HG03196 (cell line): ENCODE data around the gene USP40.

ENCODE experiments used
- ATAC-seq: cut with Tn5 transposase; IDR thresholded peaks from one replicate; pipeline ENCODE4 v1.9.1; 2021; ENCODE audit not compliant: unreplicated experiment

The USP40 gene

DNA sequence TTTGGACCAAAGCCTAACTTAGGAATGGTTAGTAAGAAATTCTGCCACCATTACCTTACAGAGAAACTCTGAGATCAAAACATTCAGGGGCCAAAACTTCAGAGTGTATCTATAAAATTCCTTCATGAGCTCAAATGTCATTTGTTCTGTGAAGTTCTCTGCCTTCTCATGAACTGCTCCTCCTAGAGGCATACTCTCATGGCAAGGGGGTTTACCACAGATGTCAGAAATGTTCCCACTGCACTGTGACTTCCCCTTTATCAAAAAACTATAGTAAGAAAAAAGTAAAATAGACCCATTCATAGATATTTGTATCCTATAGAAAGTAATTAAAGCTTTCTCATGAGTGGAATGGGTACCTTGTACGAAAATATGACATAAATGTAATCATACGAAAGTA, 68.5 kb downstream of the USP40 start:
- no peak for ATAC-seq

DNA sequence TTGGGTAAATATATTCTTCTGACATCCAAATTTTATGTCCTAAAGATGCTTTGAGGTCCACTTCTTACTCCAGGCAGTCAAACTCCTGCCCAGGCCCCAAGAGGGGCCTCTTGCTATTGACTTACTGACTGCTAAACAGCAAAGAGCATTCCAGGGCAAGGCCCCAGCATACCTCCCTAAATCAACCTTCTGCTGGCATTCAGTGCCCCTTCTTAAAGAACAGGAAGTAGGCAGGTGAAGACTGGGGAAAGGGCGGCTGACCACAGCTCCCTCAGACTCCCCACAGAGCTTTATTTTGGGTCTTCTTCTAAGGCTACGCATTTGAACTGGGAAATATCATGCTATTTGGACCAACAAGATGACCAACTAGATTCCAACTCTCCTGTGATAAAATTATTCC, 68.9 kb downstream of the USP40 start:
- no peak for ATAC-seq

DNA sequence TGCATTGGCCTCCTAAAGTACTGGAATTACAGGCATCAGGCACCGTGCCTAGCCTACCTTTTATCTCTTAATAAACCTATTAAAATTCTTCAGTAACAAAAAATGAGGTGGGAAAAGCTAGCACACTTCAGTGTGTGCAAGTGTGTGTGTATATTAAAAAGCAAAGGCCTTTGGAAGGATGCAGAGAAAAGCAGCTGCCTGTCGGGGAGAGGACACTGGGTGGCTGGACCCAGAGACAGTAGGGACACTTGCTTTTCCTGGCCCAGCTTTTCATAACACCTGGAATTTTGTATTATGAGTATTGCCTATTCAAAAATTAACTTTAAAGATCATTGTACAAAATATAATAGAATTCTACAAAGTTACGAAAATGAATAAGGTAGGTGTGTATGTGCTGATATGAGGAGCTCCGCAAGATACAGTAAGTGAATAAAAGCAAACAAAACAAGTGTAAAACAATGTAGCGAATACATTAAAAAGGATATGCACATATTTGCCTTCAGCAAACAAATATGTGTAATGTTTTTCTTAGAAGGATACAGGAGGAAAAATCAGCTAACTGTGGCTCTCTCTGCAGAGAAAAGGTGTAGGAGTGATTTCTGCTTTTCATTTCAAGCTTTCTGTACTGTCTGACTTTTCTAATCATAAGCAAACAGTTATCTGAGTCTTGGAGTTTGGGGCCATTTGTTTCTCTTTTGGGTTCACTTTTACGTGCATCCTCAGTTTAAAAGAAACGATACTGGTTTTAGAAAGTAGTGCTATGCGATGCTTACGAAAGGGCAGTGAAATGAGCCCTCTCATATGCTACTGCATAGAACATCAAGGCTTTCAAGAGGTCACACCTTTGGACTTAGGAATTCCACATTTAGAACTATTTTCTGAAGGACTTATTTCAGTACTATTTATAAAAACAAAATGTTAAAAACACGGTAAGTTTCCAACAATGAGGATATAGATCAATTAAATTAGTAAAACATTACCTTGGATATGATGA, 70.8 kb downstream of the USP40 start:
- no peak for ATAC-seq

DNA sequence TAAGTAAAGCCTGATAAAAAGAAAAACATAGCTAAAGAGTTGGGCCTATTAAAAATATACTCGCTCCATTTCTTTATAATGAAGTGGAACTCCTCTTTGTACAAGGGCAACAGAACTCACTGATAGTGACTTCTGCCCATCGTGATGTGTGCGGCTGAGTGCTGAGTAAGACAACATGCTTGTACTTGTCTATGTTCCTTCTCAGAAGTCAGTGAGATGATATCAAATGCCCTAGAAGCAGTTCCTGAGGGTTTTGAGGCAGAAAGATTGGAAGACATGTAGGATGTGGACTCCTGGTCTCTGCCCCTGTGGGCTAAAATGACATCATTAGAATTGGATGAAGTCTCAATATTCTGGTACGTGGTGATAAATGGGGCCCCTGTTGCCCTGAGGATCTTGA, 73.8 kb downstream of the USP40 start:
- ATAC-seq, result no peak

DNA sequence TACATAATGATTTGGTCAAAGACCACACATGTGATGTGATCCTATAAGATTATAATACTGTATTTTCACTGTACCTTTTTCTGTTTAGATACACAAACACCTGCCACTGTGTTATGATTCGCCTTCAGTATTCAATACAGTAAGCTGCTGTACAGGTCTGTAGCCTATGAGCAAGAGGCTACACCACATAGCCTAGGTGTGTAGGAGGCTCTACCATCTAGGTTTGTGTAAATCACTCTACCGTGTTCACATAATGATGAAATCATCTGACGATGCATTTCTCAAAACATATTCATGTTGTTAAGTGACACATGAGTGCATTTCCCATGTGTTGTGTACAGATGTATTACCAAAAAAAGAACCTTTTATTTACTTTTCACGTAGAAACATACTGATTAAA, 74.5 kb downstream of the USP40 start:
- no peak for ATAC-seq

DNA sequence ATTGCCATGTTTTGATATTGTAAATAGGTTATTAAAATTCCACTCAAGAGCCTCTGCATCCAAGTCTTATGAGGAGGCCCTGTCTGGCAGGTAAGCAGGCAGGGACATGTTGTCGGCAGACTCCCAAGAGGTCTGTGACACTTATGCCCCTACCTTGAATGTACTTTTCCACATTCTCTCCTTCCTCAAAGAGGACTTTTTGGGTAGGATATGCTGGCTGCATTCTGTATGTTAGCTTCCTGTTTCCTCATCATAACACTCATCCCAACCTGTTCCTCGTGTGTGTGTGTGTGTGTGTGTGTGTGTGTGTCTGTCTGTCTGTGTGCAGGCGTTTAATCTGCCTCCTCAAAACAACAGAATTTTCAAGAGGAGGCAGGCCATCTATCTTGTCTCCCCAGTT, 75.3 kb downstream of the USP40 start:
- ATAC-seq, result no peak

DNA sequence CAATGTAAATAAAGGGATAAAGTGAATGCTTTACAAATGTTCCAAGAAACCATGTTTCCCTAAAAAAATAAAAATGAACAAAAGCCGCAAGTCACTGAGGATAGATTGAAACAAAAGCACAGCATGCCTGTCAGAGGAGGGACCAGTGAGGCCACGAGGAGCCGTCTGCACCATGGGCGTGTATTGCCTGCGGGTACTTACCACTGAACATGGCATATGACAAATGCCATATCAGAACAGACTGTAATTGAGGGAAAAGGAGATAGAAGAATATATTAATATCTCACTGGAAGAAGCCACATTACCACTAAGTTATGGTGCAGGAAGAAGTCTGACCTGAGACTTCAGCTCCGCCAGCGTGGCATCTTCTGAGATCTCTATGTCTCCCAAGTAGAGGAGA, 75.8 kb downstream of the USP40 start:
- no peak for ATAC-seq

DNA sequence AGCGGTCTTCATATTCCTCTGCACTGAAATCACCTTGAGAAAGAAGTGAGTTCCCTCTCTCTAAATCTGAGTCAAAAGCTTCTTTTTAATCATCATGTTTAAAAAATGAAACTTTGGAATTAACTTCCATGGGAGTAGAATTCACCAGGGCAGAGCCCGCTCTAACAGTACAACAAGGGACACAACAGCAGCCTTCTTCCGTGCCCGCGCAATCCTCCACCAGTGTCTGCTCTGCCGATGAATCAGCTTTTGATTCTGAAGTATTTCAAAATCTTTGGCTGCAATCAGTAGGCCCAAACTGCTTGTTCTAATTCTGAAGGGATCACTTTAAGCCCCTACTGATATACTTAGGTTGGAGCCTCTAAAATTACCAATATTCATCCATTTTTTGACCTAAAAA, 76.9 kb downstream of the USP40 start:
- no peak for ATAC-seq

DNA sequence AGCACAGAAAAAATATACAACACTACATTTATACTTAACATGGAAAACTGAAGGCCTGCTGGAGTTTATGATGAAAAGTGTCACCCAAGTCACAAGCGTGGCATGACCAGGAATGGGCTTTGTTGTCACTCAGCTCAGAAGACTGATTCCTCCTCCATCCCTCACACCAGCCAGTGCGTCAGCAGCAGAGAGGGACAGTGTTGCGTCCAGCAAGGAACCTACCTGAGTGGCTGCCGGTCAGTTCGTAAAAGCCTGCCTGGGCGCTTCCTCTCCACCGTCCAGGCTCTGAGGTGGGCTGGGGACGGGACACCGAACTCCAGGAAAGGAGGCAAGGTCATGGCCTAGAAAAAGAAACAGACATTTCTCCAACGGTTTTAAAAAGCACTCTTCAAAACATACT, 77.4 kb downstream of the USP40 start:
- no peak for ATAC-seq

DNA sequence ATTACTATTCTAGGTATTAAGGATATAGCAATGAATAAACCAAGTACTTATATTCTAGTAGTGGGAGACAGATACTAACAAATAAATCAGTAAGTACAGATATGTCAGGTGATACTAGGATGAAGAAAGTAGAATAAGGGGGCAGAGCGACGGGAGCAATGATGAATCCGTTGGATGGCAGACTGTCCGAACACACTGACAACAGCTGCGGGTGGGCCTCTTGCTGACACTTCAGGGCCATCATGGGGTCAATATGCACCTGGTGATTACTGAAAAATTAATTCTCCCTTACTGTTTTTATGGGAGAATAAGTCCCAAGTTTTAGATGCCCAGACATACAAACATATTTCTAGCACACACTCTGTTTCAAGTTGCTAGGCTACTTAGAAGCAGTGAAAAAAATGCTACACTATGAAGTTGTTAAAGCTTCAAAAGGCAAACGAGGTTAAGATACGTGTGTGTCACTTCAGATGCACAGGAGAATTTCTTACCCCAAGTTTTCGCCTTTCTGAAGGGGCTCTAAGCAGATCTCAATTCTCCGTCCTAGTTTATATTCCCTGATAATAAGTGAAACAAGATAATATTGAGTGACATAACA, 78.7 kb downstream of the USP40 start:
- ATAC-seq, result no peak

DNA sequence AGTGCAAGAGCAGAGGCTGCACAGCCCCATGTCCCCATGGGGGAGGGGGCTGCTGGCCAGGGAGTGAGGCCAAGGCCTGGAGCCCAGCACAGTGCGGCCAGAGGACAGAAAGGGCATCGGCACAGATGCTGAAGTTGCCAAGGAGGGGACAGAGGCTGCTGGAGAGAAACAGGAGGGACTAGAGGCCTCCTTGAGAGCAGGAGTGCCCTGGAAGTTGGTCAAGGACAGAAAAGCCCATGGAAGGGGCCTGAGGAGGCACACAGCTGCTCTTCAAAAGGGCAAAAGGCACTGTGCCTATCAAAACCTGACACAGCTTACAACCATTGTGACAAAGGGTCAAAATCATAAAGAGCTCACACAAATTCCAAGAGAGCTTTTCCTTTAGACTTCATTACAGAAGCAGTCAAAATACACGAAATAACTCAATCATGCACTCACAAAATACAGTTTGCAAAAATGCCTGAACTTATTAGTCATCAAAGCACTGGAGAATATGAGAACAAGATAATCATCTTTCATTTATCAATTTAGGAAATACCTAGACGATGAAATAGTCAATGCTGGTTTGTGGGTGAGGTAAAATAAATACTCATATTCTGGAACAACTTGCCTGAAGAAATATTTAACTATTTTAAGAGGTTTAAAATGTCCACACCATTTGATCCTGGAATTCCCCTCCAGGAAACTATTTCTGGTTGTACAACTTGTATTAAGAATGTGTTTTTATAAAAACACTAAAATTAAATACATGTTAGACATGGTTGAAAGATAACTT, 79.6 kb downstream of the USP40 start:
- ATAC-seq, result no peak

DNA sequence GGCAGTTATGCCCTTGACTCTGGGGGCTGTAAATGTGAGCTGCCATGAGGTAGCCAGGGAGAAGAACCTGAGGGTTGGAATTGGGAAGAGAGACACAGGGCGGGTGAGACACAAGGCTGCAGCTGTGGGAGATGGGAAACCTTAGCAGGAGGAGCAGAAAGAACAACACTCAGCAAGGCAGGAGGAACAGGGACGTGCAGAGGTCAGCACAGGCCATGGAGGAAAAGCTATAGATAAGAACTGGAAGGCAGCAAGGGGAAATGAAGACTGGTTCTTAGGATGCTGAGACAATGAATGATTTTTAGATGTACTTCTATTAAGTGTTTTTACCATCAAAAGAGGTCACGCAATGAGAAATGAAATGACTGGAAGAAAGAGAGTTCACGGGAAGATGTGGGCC, 80.2 kb downstream of the USP40 start:
- no peak for ATAC-seq

DNA sequence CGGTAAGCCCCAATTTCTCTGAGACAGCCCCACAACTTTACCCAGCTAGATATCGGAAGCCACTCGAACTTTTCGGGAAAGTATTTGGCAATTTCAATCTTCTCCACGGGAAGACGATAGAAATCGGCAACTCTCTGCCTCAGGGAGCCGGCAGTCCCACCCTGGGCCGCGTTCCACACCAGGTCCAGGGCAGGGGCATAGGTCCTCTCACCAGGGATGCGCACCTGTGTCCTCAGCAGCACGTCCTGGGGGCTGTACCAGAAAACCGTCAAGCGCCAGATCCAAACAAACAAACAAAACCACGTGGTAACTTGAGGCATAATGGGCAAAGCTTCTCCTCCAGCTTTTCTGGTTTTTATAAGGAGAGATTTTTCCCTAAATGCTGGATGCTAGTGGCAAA, 80.9 kb downstream of the USP40 start:
- ATAC-seq, result no peak

DNA sequence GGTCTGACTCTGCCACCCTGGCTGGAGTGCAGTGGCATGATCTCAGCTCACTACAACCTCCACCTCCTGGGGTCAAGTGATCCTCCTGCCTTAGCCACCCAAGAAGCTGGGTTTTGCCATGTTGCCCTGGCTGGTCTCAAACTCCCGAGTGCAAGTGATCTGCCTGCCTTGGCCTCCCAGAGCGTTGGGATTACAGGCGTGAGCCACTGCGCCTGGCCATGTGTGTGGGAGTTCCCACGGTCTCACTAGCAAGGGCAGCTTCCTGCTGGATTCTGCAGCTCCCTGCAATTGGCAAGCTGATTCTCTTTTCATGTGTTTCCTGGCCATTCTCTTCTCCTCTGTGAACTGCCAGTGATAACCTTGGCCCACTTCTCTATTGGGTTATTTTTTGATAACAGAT, 84.0 kb downstream of the USP40 start:
- ATAC-seq, result no peak

DNA sequence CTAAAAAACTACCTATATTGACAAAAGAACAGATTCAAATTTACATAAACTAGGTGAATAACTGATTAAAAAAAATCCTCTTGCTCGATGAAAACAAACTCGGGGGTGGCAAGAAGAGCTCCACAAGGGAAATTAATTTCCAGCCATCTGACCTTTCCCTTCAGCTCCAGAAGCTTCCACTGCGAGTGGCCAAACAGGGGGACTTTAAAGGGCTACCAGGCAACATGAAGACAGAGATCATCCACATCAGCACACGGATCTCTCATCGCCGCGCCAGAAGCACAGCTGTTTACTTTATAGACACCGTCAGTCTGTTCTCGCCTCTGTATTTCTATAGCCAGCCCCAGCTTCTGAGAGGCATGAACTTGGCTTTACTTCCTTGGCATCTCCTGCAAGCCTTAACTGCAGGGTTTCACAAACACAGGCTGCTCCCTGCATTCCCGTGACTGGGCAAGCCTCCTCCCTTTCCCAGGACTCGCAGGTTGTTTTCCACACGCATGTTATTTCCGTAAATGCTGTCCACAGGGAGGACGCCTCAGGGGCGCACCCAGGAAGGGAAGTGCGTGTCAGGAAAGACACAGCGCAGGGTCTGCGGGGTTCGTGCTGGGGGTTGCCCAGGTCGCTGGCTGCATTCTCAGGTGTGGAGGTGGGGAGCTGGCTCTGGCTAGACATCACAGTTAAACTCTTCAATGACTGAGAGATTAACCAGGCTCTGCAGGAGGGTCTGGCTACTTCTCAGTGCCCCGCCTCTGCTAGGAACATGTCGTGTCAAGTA, 85.0 kb downstream of the USP40 start:
- no peak for ATAC-seq

DNA sequence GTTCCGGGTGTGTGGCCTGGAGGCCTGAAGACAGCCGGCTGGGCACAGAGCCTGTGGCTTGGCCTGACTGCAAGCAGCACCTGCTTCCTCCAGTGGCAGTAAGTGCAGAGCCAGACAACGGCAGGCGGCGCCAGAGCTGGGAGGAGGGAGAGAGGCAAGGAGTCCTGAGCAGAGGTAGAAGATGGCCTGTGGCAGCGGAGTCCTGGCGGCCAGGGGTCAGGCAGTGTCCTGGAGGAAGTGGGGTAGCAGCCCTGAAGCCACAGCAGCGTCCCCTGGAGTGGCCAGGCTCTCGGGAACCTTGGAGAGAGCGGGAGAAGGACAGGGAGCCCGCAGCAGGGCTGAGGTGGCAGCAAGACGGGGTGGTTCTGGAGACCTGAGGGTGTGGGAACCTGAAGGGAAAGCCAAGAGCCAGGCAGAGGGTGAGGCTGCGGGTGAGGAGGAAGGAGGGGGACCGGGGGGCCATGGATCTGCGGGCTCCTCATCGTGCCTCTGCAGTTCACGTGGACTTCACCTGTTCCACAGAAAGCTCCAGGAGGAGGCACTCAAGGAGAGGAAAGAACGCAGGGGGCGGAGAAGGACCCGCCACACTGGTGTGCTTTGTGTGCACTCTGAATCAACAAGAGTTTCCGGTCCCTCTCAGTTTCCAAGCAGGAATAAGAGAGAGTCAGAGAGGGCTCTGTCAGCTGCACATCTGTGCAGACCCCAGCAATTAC, 85.9 kb downstream of the USP40 start:
- no peak for ATAC-seq

DNA sequence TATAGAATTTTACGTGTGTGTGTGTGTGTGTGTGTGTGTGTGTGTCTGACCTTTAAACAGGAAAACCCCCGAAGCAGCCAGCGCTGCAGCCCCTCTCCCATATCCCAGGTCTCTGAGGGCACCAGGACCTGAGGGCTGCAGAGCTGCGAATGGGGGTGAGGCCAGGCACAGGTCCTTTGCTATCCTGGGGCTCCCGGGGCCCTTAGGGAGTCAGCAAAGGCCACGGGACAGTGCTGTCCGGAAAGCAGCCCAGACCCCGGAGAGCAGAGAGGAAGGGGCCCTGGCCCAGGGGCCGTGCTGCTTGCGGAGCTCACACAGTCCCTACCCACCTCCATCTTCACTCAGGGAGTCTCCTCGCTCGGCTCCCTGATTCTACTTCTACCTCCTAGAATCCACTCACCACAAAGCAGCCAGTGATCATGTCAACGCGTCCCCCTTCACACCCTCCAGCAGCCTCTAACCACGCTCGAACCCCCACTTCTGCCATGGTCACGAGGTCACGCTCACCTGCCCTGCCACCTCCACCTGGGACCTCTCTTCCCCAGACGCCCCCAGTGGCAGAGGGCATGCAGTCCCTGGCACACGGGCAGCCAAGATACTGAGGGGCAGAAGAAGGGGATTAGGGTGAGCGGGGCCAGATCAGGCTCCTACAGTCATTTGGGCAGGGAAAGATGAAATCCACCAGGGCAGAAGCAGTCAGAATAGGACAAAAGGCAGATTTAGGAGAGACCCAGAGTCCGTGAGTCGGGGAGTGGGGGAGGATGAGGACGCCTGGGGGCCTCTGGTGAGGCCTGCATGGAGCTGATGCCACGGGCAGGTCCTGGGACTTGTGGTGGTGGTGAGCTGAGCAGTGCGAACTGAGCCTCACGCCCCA, 86.7 kb downstream of the USP40 start:
- no peak for ATAC-seq

DNA sequence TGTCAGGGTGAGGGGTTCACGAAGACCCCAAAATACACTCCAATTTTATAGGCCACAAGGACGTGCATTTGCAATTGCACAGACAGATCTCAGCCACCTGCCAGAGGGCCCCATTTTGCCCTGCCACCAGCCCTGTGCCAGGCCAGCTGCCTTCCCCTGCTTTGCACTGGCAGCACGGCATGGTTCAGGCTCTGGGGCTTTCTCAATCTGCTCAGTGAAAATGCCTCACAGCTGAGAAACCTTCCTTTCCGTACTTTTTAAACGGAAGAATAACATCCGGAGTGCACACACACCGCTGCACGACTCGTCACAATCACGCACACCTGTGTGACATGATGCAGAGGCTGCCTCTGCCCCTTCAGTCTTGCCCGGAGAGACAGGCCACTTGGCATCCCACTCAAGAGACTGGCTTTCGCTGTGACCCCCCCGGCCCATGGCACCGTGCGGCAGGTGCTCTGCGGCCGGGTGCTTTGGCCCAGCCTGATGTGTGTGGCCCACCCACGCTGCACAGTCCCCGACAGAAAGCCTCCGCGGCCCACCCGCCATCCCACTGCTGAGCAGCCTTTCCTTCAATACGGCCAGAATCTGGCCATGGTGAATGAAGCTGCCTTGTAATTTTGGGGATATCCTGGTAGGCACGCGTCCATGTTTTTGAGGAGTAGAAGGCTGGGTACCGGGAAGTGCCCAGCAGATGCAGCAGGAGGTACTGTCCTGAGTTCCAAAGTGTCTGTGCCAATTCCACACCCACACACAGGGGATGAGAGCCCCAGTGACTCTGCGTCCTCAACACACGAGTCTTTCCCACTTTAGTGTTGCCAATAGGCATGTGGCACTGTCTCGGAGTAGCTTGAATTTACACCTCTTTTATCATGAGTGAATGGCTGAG, 88.8 kb downstream of the USP40 start:
- no peak for ATAC-seq
